Measurements from ENCODE around the gene SCG3. TPM values are rescaled to one million over a fixed set of nuclear protein-coding genes. Genes with fewer than 3 reads are reported as not detected.

The SCG3 gene
- total and polyA plus RNA-seq, 2 donors from 2014 or later, result 0.11 to 0.13 TPM

DNA sequence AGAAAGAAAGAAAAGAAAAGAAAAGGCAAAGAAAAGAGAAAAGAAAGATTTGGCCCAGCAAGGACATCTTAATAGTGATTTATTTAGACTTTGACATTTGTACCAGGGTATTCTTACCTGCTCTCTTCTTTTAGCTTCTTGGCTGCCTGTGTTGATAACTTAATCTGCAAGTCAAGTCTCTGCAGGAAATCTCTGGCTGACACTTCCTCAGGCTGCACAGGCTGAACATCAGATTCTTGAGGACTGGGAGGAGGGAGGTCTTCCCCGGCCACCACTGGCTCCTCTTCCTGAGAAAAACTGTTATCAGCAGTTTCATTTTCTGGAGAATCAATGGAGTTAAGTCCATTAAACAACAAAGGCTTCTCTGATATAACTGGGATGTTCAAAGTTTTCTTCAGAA, 43.4 kb downstream of the SCG3 start:
- peaks cover 0 to 3% (median 2%) of the 10 kb centered on the region in 3 donors for H3K36me3 ChIP-seq (ENCODE audit: control insufficient read depth in 2 of 3, insufficient read depth in 3 of 3, low read length in 3 of 3)
- DNase-seq, result peak in 1 of 5 donors; percentile 14
- H3K9me3 ChIP-seq (ENCODE audit: control insufficient read depth in 2 of 3, insufficient read depth in 1 of 3, low read length in 3 of 3), result no peaks in the 10 kb centered on the region
- no peaks in the 10 kb centered on the region for H3K27me3 ChIP-seq (ENCODE audit: control insufficient read depth, insufficient read depth, low read length)
- TF ChIP-seq, protein P1, sequence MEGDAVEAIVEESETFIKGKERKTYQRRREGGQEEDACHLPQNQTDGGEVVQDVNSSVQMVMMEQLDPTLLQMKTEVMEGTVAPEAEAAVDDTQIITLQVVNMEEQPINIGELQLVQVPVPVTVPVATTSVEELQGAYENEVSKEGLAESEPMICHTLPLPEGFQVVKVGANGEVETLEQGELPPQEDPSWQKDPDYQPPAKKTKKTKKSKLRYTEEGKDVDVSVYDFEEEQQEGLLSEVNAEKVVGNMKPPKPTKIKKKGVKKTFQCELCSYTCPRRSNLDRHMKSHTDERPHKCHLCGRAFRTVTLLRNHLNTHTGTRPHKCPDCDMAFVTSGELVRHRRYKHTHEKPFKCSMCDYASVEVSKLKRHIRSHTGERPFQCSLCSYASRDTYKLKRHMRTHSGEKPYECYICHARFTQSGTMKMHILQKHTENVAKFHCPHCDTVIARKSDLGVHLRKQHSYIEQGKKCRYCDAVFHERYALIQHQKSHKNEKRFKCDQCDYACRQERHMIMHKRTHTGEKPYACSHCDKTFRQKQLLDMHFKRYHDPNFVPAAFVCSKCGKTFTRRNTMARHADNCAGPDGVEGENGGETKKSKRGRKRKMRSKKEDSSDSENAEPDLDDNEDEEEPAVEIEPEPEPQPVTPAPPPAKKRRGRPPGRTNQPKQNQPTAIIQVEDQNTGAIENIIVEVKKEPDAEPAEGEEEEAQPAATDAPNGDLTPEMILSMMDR (IDR thresholded peaks at IDR 0.05; ENCODE audit: borderline replicate concordance, extremely low read depth, insufficient read depth), result no peak
- H3K27ac ChIP-seq (ENCODE audit: low read depth in 2 of 2, low read length in 2 of 2), result no peak overlapping the region
- intact Hi-C loops (cut with DNase I), result no loop called here
- H3K9ac ChIP-seq (ENCODE audit: low read length in 3 of 3), result no peak overlapping the region
- H3K4me1 ChIP-seq (ENCODE audit: control insufficient read depth in 2 of 3, insufficient read depth in 2 of 3, low read depth in 1 of 3, low read length in 3 of 3), result peaks cover 0 to 3% (median 0%) of the 10 kb centered on the region in 3 donors
- H3K4me3 ChIP-seq (ENCODE audit: low read length in 3 of 3), result no peak overlapping the region
- FAIRE-seq, result no peak

DNA sequence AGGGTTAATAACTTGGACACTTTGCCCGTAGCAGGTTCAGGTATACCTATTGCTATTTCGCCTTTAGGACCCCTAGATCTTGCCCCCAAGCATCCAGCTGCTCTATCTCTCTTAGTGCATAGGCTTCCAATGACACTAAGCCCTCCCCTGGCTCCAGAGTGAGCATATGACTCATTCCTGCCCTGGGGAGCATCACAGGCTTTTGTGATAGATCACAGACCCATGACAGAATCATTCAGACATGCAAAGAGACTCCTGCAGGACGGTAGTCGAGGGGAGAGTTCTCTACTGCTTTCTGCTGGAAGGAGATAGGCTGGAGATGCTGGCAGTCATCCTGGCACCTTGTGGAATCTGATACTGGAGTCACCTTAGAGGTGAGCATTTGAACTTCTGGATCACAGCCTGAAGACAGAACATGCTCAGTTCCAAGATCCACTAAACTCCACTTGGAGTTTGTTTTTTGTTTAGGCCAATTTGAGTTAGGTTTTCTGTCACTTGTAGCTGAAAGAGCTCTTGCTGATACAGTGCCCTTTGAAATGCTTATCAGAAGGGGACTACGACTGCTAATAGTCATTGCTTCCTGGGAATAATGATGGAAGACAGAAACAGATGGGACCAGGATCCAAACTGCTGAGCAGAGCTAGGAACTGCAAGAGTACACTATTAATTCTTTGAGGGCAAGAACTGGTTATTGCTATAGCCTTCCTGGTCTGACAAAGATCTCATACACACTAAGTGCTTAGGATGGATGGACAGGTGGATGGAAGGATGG, 45.2 kb downstream of the SCG3 start:
- peaks cover 0 to 3% (median 2%) of the 10 kb centered on the region in 3 donors for H3K36me3 ChIP-seq (ENCODE audit: control insufficient read depth in 2 of 3, insufficient read depth in 3 of 3, low read length in 3 of 3)
- H3K4me3 ChIP-seq (ENCODE audit: low read length in 3 of 3), result no peak overlapping the region
- H3K27ac ChIP-seq (ENCODE audit: low read depth in 2 of 2, low read length in 2 of 2), result no peak overlapping the region
- DNase-seq (peak in 2 of 5 donors; percentile 35 to 37), FAIRE-seq (no peak)
- H3K9me3 ChIP-seq (ENCODE audit: control insufficient read depth in 2 of 3, insufficient read depth in 1 of 3, low read length in 3 of 3), result no peaks in the 10 kb centered on the region
- TF ChIP-seq, protein P1 (IDR thresholded peaks at IDR 0.05; ENCODE audit: borderline replicate concordance, extremely low read depth, insufficient read depth), result no peak
- no peak overlapping the region for H3K9ac ChIP-seq (ENCODE audit: low read length in 3 of 3)
- no peaks in the 10 kb centered on the region for H3K27me3 ChIP-seq (ENCODE audit: control insufficient read depth, insufficient read depth, low read length)
- peaks cover 0 to 8% (median 0%) of the 10 kb centered on the region in 3 donors for H3K4me1 ChIP-seq (ENCODE audit: control insufficient read depth in 2 of 3, insufficient read depth in 2 of 3, low read depth in 1 of 3, low read length in 3 of 3)
- intact Hi-C loops (cut with DNase I), result no loop called here

DNA sequence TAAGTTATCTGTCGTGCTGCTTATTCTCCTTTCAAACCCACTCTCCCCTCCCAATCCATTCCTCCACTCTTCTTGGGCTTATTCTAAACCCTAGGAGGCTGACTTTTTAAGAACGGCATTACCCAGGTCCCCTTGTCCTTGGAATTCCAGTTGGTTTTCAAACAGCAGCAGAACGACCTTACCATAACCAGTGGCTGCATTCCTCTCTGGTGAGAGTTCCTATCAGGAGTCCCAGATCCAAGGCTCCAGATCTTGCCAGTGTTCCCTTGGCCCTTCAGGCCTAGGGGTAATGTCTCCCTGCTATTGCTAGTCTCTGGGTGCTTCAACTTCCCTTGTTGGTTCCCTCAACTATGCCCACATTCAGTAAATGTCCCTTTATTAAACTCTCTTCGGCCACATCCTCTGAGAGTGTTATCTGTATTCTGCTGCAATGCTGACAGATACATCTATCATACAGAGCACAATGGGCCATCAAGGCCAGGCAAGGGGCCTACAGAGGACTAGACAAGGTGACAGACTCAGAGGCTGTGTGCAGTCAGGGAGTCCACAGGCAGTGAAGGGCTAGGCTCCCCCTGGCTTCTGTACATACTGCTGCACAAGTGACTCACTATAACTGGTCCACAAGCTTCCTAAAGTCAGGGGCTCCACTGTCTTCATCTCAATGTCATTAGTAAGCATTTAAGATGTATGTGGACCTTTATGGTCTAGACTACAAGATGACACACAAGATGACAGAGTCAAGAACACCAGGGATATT, 46.0 kb downstream of the SCG3 start:
- Histone ChIP-seq H3K27me3 (ENCODE audit: control insufficient read depth, insufficient read depth, low read length) (no peaks in the 10 kb centered on the region), H3K9ac (ENCODE audit: low read length in 3 of 3) (no peak overlapping the region), H3K36me3 (ENCODE audit: control insufficient read depth in 2 of 3, insufficient read depth in 3 of 3, low read length in 3 of 3) (peaks cover 0 to 3% (median 0%) of the 10 kb centered on the region in 3 donors), H3K4me1 (ENCODE audit: control insufficient read depth in 2 of 3, insufficient read depth in 2 of 3, low read depth in 1 of 3, low read length in 3 of 3) (peaks cover 0 to 15% (median 0%) of the 10 kb centered on the region in 3 donors), H3K27ac (ENCODE audit: low read depth in 2 of 2, low read length in 2 of 2) (no peak overlapping the region), H3K4me3 (ENCODE audit: low read length in 3 of 3) (no peak overlapping the region), H3K9me3 (ENCODE audit: control insufficient read depth in 2 of 3, insufficient read depth in 1 of 3, low read length in 3 of 3) (no peaks in the 10 kb centered on the region)
- FAIRE-seq (no peak), DNase-seq (no peak)
- TF ChIP-seq, protein P1 (IDR thresholded peaks at IDR 0.05; ENCODE audit: borderline replicate concordance, extremely low read depth, insufficient read depth), result no peak
- intact Hi-C loops (cut with DNase I), result no loop called here
